Smooth muscle cell (in vitro differentiated cells): Measurements from ENCODE around the gene PPP1R18. TPM values are rescaled to one million over a fixed set of nuclear protein-coding genes. Genes with fewer than 3 reads are reported as not detected.

Source experiments
- DNase-seq: peaks from one replicate; lab custom pipeline; 2025; ENCODE audit not compliant: unreplicated experiment; lab: John Stamatoyannopoulos, UW
- H2AFZ ChIP-seq: fragments of 200-600 bp; sonication (generic); 2 replicates; pipeline ENCODE4 v1.6.0; 2016; ENCODE audit warnings: antibody characterized with exemption, low read depth, mild to moderate bottlenecking
- H3F3A ChIP-seq: fragments of 200-600 bp; sonication (generic); 2 replicates; pipeline ENCODE4 v1.6.0; 2017; ENCODE audit warnings: antibody characterized with exemption, low read depth
- H3K27ac ChIP-seq: fragments of 200-600 bp; sonication (generic); 2 replicates; pipeline ENCODE4 v1.5.1; 2016; ENCODE audit warnings: low read depth, mild to moderate bottlenecking
- H3K27me3 ChIP-seq: fragments of 200-600 bp; sonication (generic); 2 replicates; pipeline ENCODE4 v1.6.1; 2016; ENCODE audit warnings: low read depth, mild to moderate bottlenecking
- H3K36me3 ChIP-seq: fragments of 200-600 bp; sonication (generic); 2 replicates; pipeline ENCODE4 v1.5.1; 2016; ENCODE audit warnings: low read depth
- H3K4me1 ChIP-seq: fragments of 200-600 bp; sonication (generic); 2 replicates; pipeline ENCODE4 v1.5.1; 2016; ENCODE audit warnings: low read depth
- H3K4me2 ChIP-seq: fragments of 200-600 bp; sonication (generic); 2 replicates; pipeline ENCODE4 v1.6.0; 2016; ENCODE audit warnings: mild to moderate bottlenecking
- H3K4me3 ChIP-seq: fragments of 200-600 bp; sonication (generic); 2 replicates; pipeline ENCODE4 v1.5.1; 2016; ENCODE audit warnings: mild to moderate bottlenecking
- H3K79me2 ChIP-seq: fragments of 200-600 bp; sonication (generic); 2 replicates; pipeline ENCODE4 v1.6.0; 2016; ENCODE audit warnings: low read depth, mild to moderate bottlenecking
- H3K9ac ChIP-seq: fragments of 200-600 bp; sonication (generic); 2 replicates; pipeline ENCODE4 v1.6.0; 2016; ENCODE audit warnings: low read depth
- H3K9me3 ChIP-seq: fragments of 200-600 bp; sonication (generic); replicated peaks from 2 replicates; pipeline ENCODE4 v1.5.1; 2016; ENCODE audit warnings: low read depth
- H4K20me1 ChIP-seq: fragments of 200-600 bp; sonication (generic); 2 replicates; pipeline ENCODE4 v1.6.0; 2016; ENCODE audit warnings: low read depth
- WGBS: methylation state at CpG from one replicate; pipeline ENCODE4 v1.1.7; 2016; ENCODE audit warnings: low lambda C conversion rate; 5-methylcytosine and 5-hydroxymethylcytosine counted together
- polyA plus RNA-seq: library from polyadenylated mRNA; unstranded; fragments of >200 nt; fragmentation: Nextera tagmentation; extraction: Ambion mirVana; gene quantifications from 2 replicates; pipeline ENCODE4 v1.2.1, GENCODE V29; 2016
- total RNA-seq: library from RNA; depleted of rRNA; stranded (reverse); fragments of >200 nt; gene quantifications from 2 replicates; pipeline ENCODE4 v1.2.3, GENCODE V29; 2014
- TF ChIP-seq, protein P1 (sequence below): fragments of 200-600 bp; sonication (generic); IDR thresholded peaks from 2 replicates; pipeline ENCODE4 v1.5.1; 2017; ENCODE audit warnings: borderline replicate concordance, mild to moderate bottlenecking, antibody characterized with exemption; ENCODE audit not compliant: insufficient read depth, poor library complexity, severe bottlenecking

The PPP1R18 gene
- total and polyA plus RNA-seq, 2 experiments from 2014 or later = 41.6 to 55.3 TPM

- Histone ChIP-seq H2AFZ (no peak overlapping the region), H3K9ac (peak overlapping the region; percentile 91), H4K20me1 (peaks cover 31% of the 10 kb centered on the region), H3K9me3 (no peaks in the 10 kb centered on the region), H3F3A (peaks cover 40% of the 10 kb centered on the region), H3K36me3 (no peaks in the 10 kb centered on the region), H3K27ac (peak overlapping the region; percentile 92), H3K27me3 (no peaks in the 10 kb centered on the region), H3K4me2 (peak overlapping the region; percentile 93), H3K79me2 (peaks cover 60% of the 10 kb centered on the region), H3K4me3 (peak overlapping the region; percentile 78), H3K4me1 (peaks cover 43% of the 10 kb centered on the region)
- 20% methylated on average over 21 of the region's 22 CpGs for WGBS
- TF ChIP-seq, protein P1, sequence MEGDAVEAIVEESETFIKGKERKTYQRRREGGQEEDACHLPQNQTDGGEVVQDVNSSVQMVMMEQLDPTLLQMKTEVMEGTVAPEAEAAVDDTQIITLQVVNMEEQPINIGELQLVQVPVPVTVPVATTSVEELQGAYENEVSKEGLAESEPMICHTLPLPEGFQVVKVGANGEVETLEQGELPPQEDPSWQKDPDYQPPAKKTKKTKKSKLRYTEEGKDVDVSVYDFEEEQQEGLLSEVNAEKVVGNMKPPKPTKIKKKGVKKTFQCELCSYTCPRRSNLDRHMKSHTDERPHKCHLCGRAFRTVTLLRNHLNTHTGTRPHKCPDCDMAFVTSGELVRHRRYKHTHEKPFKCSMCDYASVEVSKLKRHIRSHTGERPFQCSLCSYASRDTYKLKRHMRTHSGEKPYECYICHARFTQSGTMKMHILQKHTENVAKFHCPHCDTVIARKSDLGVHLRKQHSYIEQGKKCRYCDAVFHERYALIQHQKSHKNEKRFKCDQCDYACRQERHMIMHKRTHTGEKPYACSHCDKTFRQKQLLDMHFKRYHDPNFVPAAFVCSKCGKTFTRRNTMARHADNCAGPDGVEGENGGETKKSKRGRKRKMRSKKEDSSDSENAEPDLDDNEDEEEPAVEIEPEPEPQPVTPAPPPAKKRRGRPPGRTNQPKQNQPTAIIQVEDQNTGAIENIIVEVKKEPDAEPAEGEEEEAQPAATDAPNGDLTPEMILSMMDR = no peak
- no peak for DNase-seq
Measured at GRCh38 chr6:30687659-30688431, 1.4 kb upstream of the PPP1R18 start.

GRCh38 chr6:30686908-30687658 is 638 bp upstream of the PPP1R18 start:
- H3K27me3 ChIP-seq = no peaks in the 10 kb centered on the region

DNA sequence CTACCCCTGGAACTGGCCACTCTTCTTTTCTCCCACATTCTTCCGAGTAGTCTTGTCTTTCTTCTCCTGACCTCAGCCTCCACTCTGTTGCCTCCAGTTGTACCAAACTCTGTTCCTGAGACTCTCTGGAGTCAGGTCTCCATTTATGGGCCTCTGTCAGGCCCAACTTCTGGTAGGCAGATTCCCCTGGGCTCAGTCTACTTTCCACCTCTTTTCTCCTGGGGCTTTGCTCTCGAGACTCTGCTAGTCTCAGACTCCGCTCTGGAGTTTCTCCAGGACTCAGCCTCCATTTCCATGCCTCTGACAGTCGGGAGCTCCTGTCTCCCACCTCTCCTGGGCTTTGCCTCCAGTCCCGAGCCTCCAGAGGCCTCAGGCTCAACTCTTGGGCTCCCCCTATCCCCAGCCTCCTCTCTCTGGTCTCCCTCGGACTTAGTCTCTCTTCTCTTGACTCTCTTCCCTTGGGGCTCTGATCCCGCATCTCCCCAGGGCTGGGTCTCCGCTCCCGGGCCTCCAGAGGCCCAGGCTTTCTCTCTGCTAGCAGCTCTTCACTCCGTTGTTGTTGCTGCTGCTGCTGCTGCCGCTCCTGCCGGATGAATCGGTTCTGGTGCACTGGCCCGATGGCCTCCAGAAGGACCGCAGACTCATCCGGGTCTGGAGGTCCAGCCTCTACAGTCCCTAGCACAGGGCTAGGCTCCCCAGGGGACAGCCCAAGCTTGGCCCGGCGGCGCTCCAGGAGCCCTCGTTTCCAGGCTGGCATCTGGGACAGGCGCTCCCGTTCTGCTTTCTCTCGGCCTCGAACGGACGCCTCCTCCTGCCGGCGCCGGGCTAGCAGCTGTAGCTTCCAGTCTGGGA is 1.1 kb downstream of the PPP1R18 start:
- no peak for DNase-seq
- Histone ChIP-seq H3K4me3 (peak overlapping the region; percentile 78), H3K27me3 (no peaks in the 10 kb centered on the region), H3K4me2 (peak overlapping the region; percentile 93), H4K20me1 (peaks cover 55% of the 10 kb centered on the region), H2AFZ (no peak overlapping the region), H3K4me1 (peaks cover 58% of the 10 kb centered on the region), H3K36me3 (no peaks in the 10 kb centered on the region), H3K79me2 (peaks cover 85% of the 10 kb centered on the region), H3K27ac (peak overlapping the region; percentile 92), H3K9me3 (no peaks in the 10 kb centered on the region), H3K9ac (peak overlapping the region; percentile 91), H3F3A (peaks cover 41% of the 10 kb centered on the region)
- TF ChIP-seq, protein P1 = peak; percentile 6
- WGBS = 49% methylated on average over 29 of the region's 29 CpGs

More at GRCh38 chr6:30686908-30687658, 638 bp upstream of the PPP1R18 start:
- 1% methylated on average over 28 of the region's 52 CpGs for WGBS
- H3K9ac ChIP-seq = peak overlapping the region; percentile 91
- no peaks in the 10 kb centered on the region for H3K36me3 ChIP-seq
- H3K27ac ChIP-seq = peak overlapping the region; percentile 92
- peak; percentile 81 for DNase-seq
- peaks cover 50% of the 10 kb centered on the region for H3K4me1 ChIP-seq
- peaks cover 43% of the 10 kb centered on the region for H3F3A ChIP-seq
- peak overlapping the region; percentile 52 for H2AFZ ChIP-seq
- peaks cover 39% of the 10 kb centered on the region for H4K20me1 ChIP-seq
- peaks cover 68% of the 10 kb centered on the region for H3K79me2 ChIP-seq
- TF ChIP-seq, protein P1 = no peak
- peak overlapping the region; percentile 78 for H3K4me3 ChIP-seq
- no peaks in the 10 kb centered on the region for H3K9me3 ChIP-seq
- H3K4me2 ChIP-seq = peak overlapping the region; percentile 93
